Astrocyte (in vitro differentiated cells and primary cell): Measurements from ENCODE around the gene RABGAP1L. TPM values are rescaled to one million over a fixed set of nuclear protein-coding genes. Genes with fewer than 3 reads are reported as not detected.

Experiments
- DNase-seq: peaks from one replicate; pipeline ENCODE4 v3.0.0-alpha.2; 2010; ENCODE audit warnings: low read depth
- FAIRE-seq: peaks from 2 replicates; lab custom pipeline; 2011; peaks lifted over from hg19 to GRCh38; lab: Jason Lieb, UNC
- H2AFZ ChIP-seq: 2 replicates; pipeline ENCODE4 v1.6.0; 2012; ENCODE audit warnings: low read depth, low read length, inconsistent platforms
- H3K27ac ChIP-seq: 2 replicates; pipeline ENCODE4 v1.5.1; 2011; ENCODE audit warnings: low read depth, low read length, inconsistent platforms
- H3K27me3 ChIP-seq: 2 replicates; pipeline ENCODE4 v1.6.0; 2011; ENCODE audit warnings: low read length, inconsistent platforms; ENCODE audit not compliant: insufficient read depth
- H3K36me3 ChIP-seq: 2 replicates; pipeline ENCODE4 v1.5.1; 2011; ENCODE audit warnings: low read length, inconsistent platforms; ENCODE audit not compliant: insufficient read depth
- H3K4me1 ChIP-seq: 2 replicates; pipeline ENCODE4 v1.5.1; 2011; ENCODE audit warnings: low read length, inconsistent platforms; ENCODE audit not compliant: insufficient read depth
- H3K4me2 ChIP-seq: 2 replicates; pipeline ENCODE4 v1.6.0; 2012; ENCODE audit warnings: low read length, inconsistent platforms
- H3K4me3 ChIP-seq: 2 replicates; pipeline ENCODE4 v1.5.1; 2011; ENCODE audit warnings: low read depth, mild to moderate bottlenecking, low read length, inconsistent platforms; ENCODE audit not compliant: insufficient read depth
- H3K79me2 ChIP-seq: 2 replicates; pipeline ENCODE4 v1.6.0; 2012; ENCODE audit warnings: mild to moderate bottlenecking, low read length, inconsistent platforms; ENCODE audit not compliant: insufficient read depth
- H3K9ac ChIP-seq: 2 replicates; pipeline ENCODE4 v1.6.0; 2012; ENCODE audit warnings: mild to moderate bottlenecking, low read length, inconsistent platforms
- H3K9me3 ChIP-seq: 2 replicates; pipeline ENCODE4 v1.5.1; 2012; ENCODE audit warnings: low read depth, mild to moderate bottlenecking, low read length, inconsistent platforms; ENCODE audit not compliant: insufficient read depth
- H4K20me1 ChIP-seq: 2 replicates; pipeline ENCODE4 v1.6.0; 2012; ENCODE audit warnings: low read length, inconsistent platforms; ENCODE audit not compliant: insufficient read depth
- H3K27ac Mint-ChIP-seq: one replicate; pipeline ENCODE4 v1.8.0; 2021; ENCODE audit warnings: mild to moderate bottlenecking, mixed read lengths; ENCODE audit not compliant: unreplicated experiment
- H3K27me3 Mint-ChIP-seq: one replicate; pipeline ENCODE4 v1.8.0; 2021; ENCODE audit warnings: low read depth, mixed read lengths; ENCODE audit not compliant: unreplicated experiment
- H3K36me3 Mint-ChIP-seq: one replicate; pipeline ENCODE4 v1.8.0; 2021; ENCODE audit warnings: low read depth, mixed read lengths; ENCODE audit not compliant: unreplicated experiment
- H3K4me1 Mint-ChIP-seq: one replicate; pipeline ENCODE4 v1.8.0; 2021; ENCODE audit warnings: low read depth, mixed read lengths; ENCODE audit not compliant: unreplicated experiment
- H3K4me3 Mint-ChIP-seq: one replicate; pipeline ENCODE4 v1.8.0; 2021; ENCODE audit warnings: mild to moderate bottlenecking, moderate library complexity, mixed read lengths; ENCODE audit not compliant: unreplicated experiment
- H3K9me3 Mint-ChIP-seq: one replicate; pipeline ENCODE4 v1.8.0; 2021; ENCODE audit warnings: mild to moderate bottlenecking, mixed read lengths; ENCODE audit not compliant: unreplicated experiment
- CTCF ChIP-seq: IDR thresholded peaks from 2 replicates; pipeline ENCODE4 v1.5.1; 2011; ENCODE audit warnings: low read depth, mild to moderate bottlenecking, inconsistent platforms, low read length, moderate library complexity; ENCODE audit not compliant: insufficient read depth
- EZH2 ChIP-seq: IDR thresholded peaks from 2 replicates; pipeline ENCODE4 v1.6.1; 2012; ENCODE audit warnings: mild to moderate bottlenecking, low read length, inconsistent platforms; ENCODE audit not compliant: insufficient read depth
- total RNA-seq: library from RNA; stranded (reverse); gene quantifications from 2 replicates; pipeline ENCODE4 v1.2.1, GENCODE V29; 2021

RABGAP1L gene
- total RNA-seq, 1 donor from 2014 or later = 40.2 TPM

DNA sequence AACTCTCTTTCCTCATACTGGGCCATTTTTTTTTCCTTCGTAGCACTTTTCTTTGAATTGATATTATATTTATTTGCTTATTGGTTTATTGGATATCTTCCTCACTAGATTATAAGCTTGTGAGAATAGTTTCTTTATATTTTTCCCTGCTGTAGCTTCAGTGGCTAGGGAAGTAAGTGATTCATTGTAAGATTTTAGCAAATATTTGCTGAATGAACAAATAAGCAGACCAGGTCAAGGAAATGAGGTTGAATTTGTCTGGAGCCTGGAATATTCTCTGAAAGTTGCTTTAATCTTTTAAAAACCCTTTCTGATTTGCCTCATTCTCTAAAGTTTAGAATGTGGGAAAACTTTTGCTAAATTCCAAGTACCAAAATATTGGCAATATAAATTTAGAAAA is 80.2 kb downstream of the RABGAP1L start:
- H3K9ac ChIP-seq = no peak overlapping the region
- FAIRE-seq (no peak), DNase-seq (no peak)
- TF ChIP-seq EZH2 (no peak), CTCF (no peak)
- H3K36me3 ChIP-seq = no peaks in the 10 kb centered on the region
- H2AFZ ChIP-seq = no peak overlapping the region
- H3K27me3 ChIP-seq = no peaks in the 10 kb centered on the region
- H3K4me3 Mint-ChIP-seq = no peak overlapping the region
- no peaks in the 10 kb centered on the region for H3K27me3 Mint-ChIP-seq
- no peak overlapping the region for H3K4me2 ChIP-seq
- no peaks in the 10 kb centered on the region for H3K9me3 ChIP-seq
- no peak overlapping the region for H3K4me3 ChIP-seq
- no peak overlapping the region for H3K27ac ChIP-seq
- H3K27ac Mint-ChIP-seq = peak overlapping the region; percentile 42
- H3K4me1 ChIP-seq = no peaks in the 10 kb centered on the region
- no peaks in the 10 kb centered on the region for H3K36me3 Mint-ChIP-seq
- peaks cover 3% of the 10 kb centered on the region for H3K9me3 Mint-ChIP-seq
- H4K20me1 ChIP-seq = peaks cover 4% of the 10 kb centered on the region
- H3K79me2 ChIP-seq = no peaks in the 10 kb centered on the region
- H3K4me1 Mint-ChIP-seq = peaks cover 4% of the 10 kb centered on the region

DNA sequence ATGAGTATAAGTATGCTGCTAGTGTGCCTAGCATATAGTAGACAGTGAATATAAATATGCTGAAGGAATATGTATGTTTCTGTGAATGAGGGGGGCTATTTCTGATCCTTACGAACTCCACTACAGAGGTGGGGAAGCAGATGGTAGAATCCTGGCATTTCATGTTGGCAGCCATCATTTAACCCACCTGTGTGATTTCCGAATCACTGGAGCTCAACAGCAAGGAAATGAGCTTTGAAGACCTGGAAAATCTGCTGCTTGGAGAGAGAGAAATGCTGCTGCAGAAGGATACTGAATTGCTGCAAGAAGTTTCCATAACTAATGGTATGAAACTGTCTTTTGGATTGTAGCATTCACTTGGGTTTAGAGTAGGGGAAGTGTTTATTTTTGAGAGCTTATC is 83.5 kb downstream of the RABGAP1L start:
- Mint-ChIP-seq H3K27ac (no peak overlapping the region), H3K4me3 (no peak overlapping the region), H3K9me3 (peaks cover 3% of the 10 kb centered on the region), H3K4me1 (peaks cover 4% of the 10 kb centered on the region), H3K36me3 (no peaks in the 10 kb centered on the region), H3K27me3 (no peaks in the 10 kb centered on the region)
- DNase-seq = no peak
- Histone ChIP-seq H2AFZ (no peak overlapping the region), H3K4me2 (no peak overlapping the region), H3K4me1 (no peaks in the 10 kb centered on the region), H3K9me3 (no peaks in the 10 kb centered on the region), H3K27me3 (no peaks in the 10 kb centered on the region), H3K79me2 (no peaks in the 10 kb centered on the region), H3K27ac (no peak overlapping the region), H3K4me3 (no peak overlapping the region), H4K20me1 (peaks cover 4% of the 10 kb centered on the region), H3K36me3 (no peaks in the 10 kb centered on the region), H3K9ac (no peak overlapping the region)
- no peak for TF ChIP-seq CTCF
- TF ChIP-seq EZH2 = no peak
- no peak for FAIRE-seq

DNA sequence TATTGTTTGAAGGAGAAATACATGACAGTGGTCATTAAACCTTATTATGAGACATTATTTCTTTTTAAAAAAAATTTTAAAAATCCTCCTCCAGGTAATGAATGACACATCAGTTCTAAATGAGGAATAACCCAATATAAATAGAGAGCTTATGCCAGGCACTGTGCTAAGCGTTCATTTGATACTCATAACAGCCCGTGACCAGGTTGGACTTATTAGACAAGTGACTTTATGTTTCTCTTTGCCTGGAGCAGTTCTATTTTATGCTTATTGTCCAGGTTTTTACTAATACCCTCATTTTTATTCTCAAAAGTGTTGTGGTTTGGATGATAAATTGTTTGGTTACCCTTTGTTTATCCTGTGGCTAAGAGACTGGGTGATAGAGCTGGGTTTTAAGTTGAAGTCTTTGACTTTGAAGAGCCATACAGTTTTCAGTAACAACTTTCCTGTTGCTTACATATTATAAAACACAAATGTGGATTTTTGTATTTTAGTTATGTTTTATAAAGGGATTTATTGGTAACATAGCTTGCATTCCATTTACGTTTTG is 84.2 kb downstream of the RABGAP1L start:
- DNase-seq (peak; percentile 37), FAIRE-seq (no peak)
- peaks cover 3% of the 10 kb centered on the region for H3K9me3 Mint-ChIP-seq
- H4K20me1 ChIP-seq = peaks cover 4% of the 10 kb centered on the region
- no peak overlapping the region for H3K4me2 ChIP-seq
- no peaks in the 10 kb centered on the region for H3K27me3 Mint-ChIP-seq
- no peak overlapping the region for H3K27ac ChIP-seq
- H3K27me3 ChIP-seq = no peaks in the 10 kb centered on the region
- no peaks in the 10 kb centered on the region for H3K36me3 Mint-ChIP-seq
- H3K4me3 Mint-ChIP-seq = no peak overlapping the region
- no peak for TF ChIP-seq CTCF
- no peak overlapping the region for H3K4me3 ChIP-seq
- H3K36me3 ChIP-seq = no peaks in the 10 kb centered on the region
- H3K4me1 Mint-ChIP-seq = peaks cover 4% of the 10 kb centered on the region
- H2AFZ ChIP-seq = no peak overlapping the region
- no peaks in the 10 kb centered on the region for H3K79me2 ChIP-seq
- H3K27ac Mint-ChIP-seq = no peak overlapping the region
- no peaks in the 10 kb centered on the region for H3K4me1 ChIP-seq
- H3K9me3 ChIP-seq = no peaks in the 10 kb centered on the region
- no peak overlapping the region for H3K9ac ChIP-seq
